Loucy (cell line): ENCODE data around the gene BCR.

Experiments used
- H2AFZ ChIP-seq: fragments of 200-600 bp; sonication (generic); 2 replicates; pipeline ENCODE4 v1.6.0; 2016; ENCODE audit warnings: antibody characterized with exemption, mild to moderate bottlenecking, low read length, moderate library complexity
- H3F3A ChIP-seq: fragments of 200-600 bp; 2 replicates; pipeline ENCODE4 v1.6.0; 2016; ENCODE audit warnings: antibody characterized with exemption, low read depth, mild to moderate bottlenecking
- H3K27me3 ChIP-seq: fragments of 200-600 bp; sonication (generic); 2 replicates; pipeline ENCODE4 v1.6.1; 2014; ENCODE audit warnings: low read length, mild to moderate bottlenecking; ENCODE audit not compliant: insufficient read depth, poor library complexity, severe bottlenecking
- H3K36me3 ChIP-seq: fragments of 200-600 bp; sonication (generic); 2 replicates; pipeline ENCODE4 v1.6.1; 2016; ENCODE audit warnings: low read length; ENCODE audit not compliant: insufficient read depth
- H3K4me1 ChIP-seq: fragments of 200-600 bp; sonication (generic); 2 replicates; pipeline ENCODE4 v1.5.1; 2014; ENCODE audit warnings: low read length, mild to moderate bottlenecking; ENCODE audit not compliant: insufficient read depth, poor library complexity, severe bottlenecking
- H3K4me2 ChIP-seq: fragments of 200-600 bp; sonication (generic); 2 replicates; pipeline ENCODE4 v1.6.0; 2014; ENCODE audit warnings: antibody characterized with exemption, low read length, low read depth, mild to moderate bottlenecking; ENCODE audit not compliant: poor library complexity, severe bottlenecking
- H3K4me3 ChIP-seq: fragments of 200-600 bp; sonication (generic); 2 replicates; pipeline ENCODE4 v1.5.1; 2014; ENCODE audit warnings: low read length, mild to moderate bottlenecking, mixed read lengths; ENCODE audit not compliant: poor library complexity, severe bottlenecking
- H3K79me2 ChIP-seq: fragments of 200-600 bp; sonication (generic); 2 replicates; pipeline ENCODE4 v1.6.1; 2014; ENCODE audit warnings: low read length; ENCODE audit not compliant: insufficient read depth
- H3K9ac ChIP-seq: fragments of 200-600 bp; sonication (generic); 2 replicates; pipeline ENCODE4 v1.6.0; 2014; ENCODE audit warnings: mild to moderate bottlenecking, low read depth, low read length, moderate library complexity; ENCODE audit not compliant: poor library complexity, severe bottlenecking
- H3K9me2 ChIP-seq: fragments of 200-600 bp; sonication (generic); replicated peaks from 2 replicates; pipeline ENCODE4 v1.6.1; 2016; ENCODE audit warnings: low read depth, low read length, mixed read lengths
- H3K9me3 ChIP-seq: fragments of 200-600 bp; sonication (generic); 2 replicates; pipeline ENCODE4 v1.6.1; 2014; ENCODE audit warnings: mild to moderate bottlenecking, antibody characterized with exemption, low read length, low read depth; ENCODE audit not compliant: insufficient read depth
- H4K20me1 ChIP-seq: fragments of 200-600 bp; sonication (generic); 2 replicates; pipeline ENCODE4 v1.6.0; 2014; ENCODE audit warnings: antibody characterized with exemption, low read length, mild to moderate bottlenecking; ENCODE audit not compliant: insufficient read depth, poor library complexity, severe bottlenecking
- EZH2phosphoT487 ChIP-seq: fragments of 200-600 bp; IDR thresholded peaks from 2 replicates; pipeline ENCODE4 v1.6.1; 2018; ENCODE audit warnings: antibody characterized with exemption, mild to moderate bottlenecking, moderate library complexity, borderline replicate concordance
- TF ChIP-seq, protein P1 (sequence below): fragments of 200-600 bp; sonication (generic); conservative IDR thresholded peaks from 2 replicates; pipeline ENCODE4 v1.5.1; 2014; ENCODE audit warnings: mild to moderate bottlenecking, antibody characterized with exemption, low read length

The BCR gene

GRCh38 chr22:23156286-23156685 is 24.0 kb upstream of the BCR start:
- Histone ChIP-seq H3K4me2 (no peak overlapping the region), H3K9me2 (no peaks in the 10 kb centered on the region), H2AFZ (no peak overlapping the region), H3K4me1 (peaks cover 3% of the 10 kb centered on the region), H3K79me2 (no peaks in the 10 kb centered on the region), H3K36me3 (no peaks in the 10 kb centered on the region), H4K20me1 (no peaks in the 10 kb centered on the region), H3K4me3 (no peak overlapping the region), H3K27me3 (no peaks in the 10 kb centered on the region), H3K9me3 (no peaks in the 10 kb centered on the region), H3K9ac (no peak overlapping the region), H3F3A (no peaks in the 10 kb centered on the region)
- no peak for TF ChIP-seq EZH2phosphoT487
- TF ChIP-seq, protein P1, sequence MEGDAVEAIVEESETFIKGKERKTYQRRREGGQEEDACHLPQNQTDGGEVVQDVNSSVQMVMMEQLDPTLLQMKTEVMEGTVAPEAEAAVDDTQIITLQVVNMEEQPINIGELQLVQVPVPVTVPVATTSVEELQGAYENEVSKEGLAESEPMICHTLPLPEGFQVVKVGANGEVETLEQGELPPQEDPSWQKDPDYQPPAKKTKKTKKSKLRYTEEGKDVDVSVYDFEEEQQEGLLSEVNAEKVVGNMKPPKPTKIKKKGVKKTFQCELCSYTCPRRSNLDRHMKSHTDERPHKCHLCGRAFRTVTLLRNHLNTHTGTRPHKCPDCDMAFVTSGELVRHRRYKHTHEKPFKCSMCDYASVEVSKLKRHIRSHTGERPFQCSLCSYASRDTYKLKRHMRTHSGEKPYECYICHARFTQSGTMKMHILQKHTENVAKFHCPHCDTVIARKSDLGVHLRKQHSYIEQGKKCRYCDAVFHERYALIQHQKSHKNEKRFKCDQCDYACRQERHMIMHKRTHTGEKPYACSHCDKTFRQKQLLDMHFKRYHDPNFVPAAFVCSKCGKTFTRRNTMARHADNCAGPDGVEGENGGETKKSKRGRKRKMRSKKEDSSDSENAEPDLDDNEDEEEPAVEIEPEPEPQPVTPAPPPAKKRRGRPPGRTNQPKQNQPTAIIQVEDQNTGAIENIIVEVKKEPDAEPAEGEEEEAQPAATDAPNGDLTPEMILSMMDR, result no peak; the same call in 1 of the 2 replicates

- Histone ChIP-seq H3K9ac (no peak overlapping the region), H3K4me3 (no peak overlapping the region), H3K4me1 (peaks cover 3% of the 10 kb centered on the region), H3K36me3 (no peaks in the 10 kb centered on the region), H2AFZ (no peak overlapping the region), H3K4me2 (no peak overlapping the region), H3K27me3 (no peaks in the 10 kb centered on the region), H3K9me2 (no peaks in the 10 kb centered on the region), H3K9me3 (no peaks in the 10 kb centered on the region), H3K79me2 (no peaks in the 10 kb centered on the region), H4K20me1 (no peaks in the 10 kb centered on the region), H3F3A (no peaks in the 10 kb centered on the region)
- TF ChIP-seq, protein P1, result no peak
- TF ChIP-seq EZH2phosphoT487, result no peak
These were observed 22.5 kb upstream of the BCR start for GRCh38 chr22:23157560-23158515.

DNA sequence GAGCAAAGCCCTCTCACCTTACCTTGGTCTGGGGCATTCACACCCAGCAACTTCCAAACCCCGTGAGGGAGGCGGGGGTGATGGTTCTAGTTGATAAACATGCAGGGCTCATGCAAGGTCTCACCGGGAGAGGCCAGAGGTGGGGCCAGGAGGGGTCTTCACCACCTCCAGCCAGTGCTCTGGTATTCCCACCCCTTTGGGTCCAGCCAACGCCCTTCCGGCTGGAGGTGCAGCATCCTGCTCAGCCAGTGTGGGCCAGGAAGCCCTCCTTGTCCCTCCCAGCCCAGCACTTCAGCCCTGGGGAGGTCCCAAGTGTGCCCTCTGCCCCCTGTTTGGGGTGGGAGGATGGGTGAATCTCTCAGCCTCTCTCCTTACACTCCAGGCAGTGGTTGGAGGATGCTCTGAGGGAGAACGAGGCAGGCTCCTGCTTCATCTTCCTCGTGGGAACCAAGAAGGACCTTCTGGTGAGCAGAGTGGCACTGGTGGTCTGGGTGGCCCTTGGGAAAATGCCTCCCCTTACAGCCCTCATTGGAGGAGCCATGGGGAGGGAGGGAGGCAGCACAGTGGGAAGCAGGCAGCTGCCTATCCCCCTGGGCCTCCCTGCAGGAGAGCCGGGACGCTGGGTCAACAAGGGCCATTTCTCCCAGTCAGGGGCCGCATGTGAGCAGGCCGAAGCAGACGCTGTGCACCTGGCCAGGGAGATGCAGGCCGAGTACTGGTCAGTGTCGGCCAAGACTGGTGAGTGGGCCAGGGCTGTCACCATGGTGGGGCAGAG is 21.6 kb upstream of the BCR start:
- H4K20me1 ChIP-seq, result no peaks in the 10 kb centered on the region
- no peak for TF ChIP-seq EZH2phosphoT487
- TF ChIP-seq, protein P1, result no peak

More for the DNA sequence above, 21.6 kb upstream of the BCR start:
- no peaks in the 10 kb centered on the region for H3K9me3 ChIP-seq
- H3K9me2 ChIP-seq, result no peaks in the 10 kb centered on the region
- H3K36me3 ChIP-seq, result no peaks in the 10 kb centered on the region
- no peaks in the 10 kb centered on the region for H3F3A ChIP-seq
- H3K4me2 ChIP-seq, result no peak overlapping the region
- no peaks in the 10 kb centered on the region for H3K27me3 ChIP-seq
- no peak overlapping the region for H3K4me3 ChIP-seq
- H3K4me1 ChIP-seq, result no peaks in the 10 kb centered on the region
- no peak overlapping the region for H2AFZ ChIP-seq
- no peak overlapping the region for H3K9ac ChIP-seq
- no peaks in the 10 kb centered on the region for H3K79me2 ChIP-seq
